Ectodermal cell (in vitro differentiated cells): ENCODE results near the gene FILIP1.
"Not testable (repeated sequence)": the region's sequence is repeated elsewhere in the genome, so short reads cannot be mapped to it uniquely, and the experiment has no call there.

Experiments used
- H3K27ac ChIP-seq: 2 replicates; pipeline ENCODE4 v1.7.0; 2013; ENCODE audit warnings: mild to moderate bottlenecking, low read depth, low read length; ENCODE audit not compliant: insufficient read depth, poor library complexity, severe bottlenecking
- H3K27me3 ChIP-seq: 2 replicates; pipeline ENCODE4 v1.7.0; 2013; ENCODE audit warnings: mild to moderate bottlenecking, low read length; ENCODE audit not compliant: insufficient read depth, control insufficient read depth, poor library complexity, severe bottlenecking
- H3K36me3 ChIP-seq: one replicate; pipeline ENCODE4 v1.7.0; 2013; ENCODE audit warnings: low read length; ENCODE audit not compliant: control insufficient read depth, insufficient read depth
- H3K4me1 ChIP-seq: one replicate; pipeline ENCODE4 v1.7.0; 2013; ENCODE audit warnings: low read length; ENCODE audit not compliant: control insufficient read depth, insufficient read depth
- H3K4me3 ChIP-seq: 2 replicates; pipeline ENCODE4 v1.7.0; 2013; ENCODE audit warnings: low read depth, low read length, control low read depth; ENCODE audit not compliant: insufficient read depth
- H3K9me3 ChIP-seq: 2 replicates; pipeline ENCODE4 v1.7.0; 2013; ENCODE audit warnings: mild to moderate bottlenecking, low read length, moderate library complexity; ENCODE audit not compliant: control insufficient read depth
- WGBS, 2 experiments: methylation state at CpG; one replicate each; pipeline ENCODE4 v1.1.7; 2013; ENCODE audit warnings: missing lambda C conversion rate in 2 of 2; 5-methylcytosine and 5-hydroxymethylcytosine counted together

The FILIP1 gene

GRCh38 chr6:75412969-75413662 is 80.5 kb downstream of the FILIP1 start:
- no peaks in the 10 kb centered on the region for H3K9me3 ChIP-seq
- no peaks in the 10 kb centered on the region for H3K27me3 ChIP-seq
- H3K36me3 ChIP-seq: no peaks in the 10 kb centered on the region
- no peak overlapping the region for H3K27ac ChIP-seq
- H3K4me3 ChIP-seq: no peak overlapping the region
- WGBS, 2 experiments: 98 to 100% methylated on average over 2 to 3 of the region's 3 CpGs
- no peaks in the 10 kb centered on the region for H3K4me1 ChIP-seq

GRCh38 chr6:75410564-75410963 is 83.0 kb downstream of the FILIP1 start:
- not testable (repeated sequence) for H3K4me3 ChIP-seq, H3K27ac ChIP-seq, H3K27me3 ChIP-seq, H3K36me3 ChIP-seq, H3K9me3 ChIP-seq, H3K4me1 ChIP-seq
- 80 to 91% methylated on average over 1 of the region's 2 CpGs for WGBS, 2 experiments

DNA sequence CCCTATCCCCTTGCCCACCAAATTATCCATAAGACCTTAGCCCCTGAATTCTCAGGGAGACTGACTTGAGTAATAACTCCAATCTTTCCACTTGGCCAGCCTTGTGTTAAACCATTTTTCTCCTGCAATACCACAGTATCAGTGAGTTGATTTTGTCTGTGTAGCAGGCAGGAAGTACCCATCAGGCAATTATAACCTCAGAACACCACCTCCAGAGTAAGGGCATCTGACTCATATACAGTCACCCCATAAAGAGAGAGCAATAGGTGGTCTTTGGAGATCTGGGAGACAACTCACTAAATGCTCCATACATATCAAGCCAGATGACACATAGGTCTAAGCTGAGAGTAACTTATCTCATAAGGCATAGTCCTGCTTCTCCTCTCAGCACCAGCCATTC is 83.7 kb downstream of the FILIP1 start:
- Histone ChIP-seq H3K36me3 (no peaks in the 10 kb centered on the region), H3K4me3 (no peak overlapping the region), H3K4me1 (no peaks in the 10 kb centered on the region), H3K9me3 (no peaks in the 10 kb centered on the region), H3K27ac (no peak overlapping the region), H3K27me3 (no peaks in the 10 kb centered on the region)

DNA sequence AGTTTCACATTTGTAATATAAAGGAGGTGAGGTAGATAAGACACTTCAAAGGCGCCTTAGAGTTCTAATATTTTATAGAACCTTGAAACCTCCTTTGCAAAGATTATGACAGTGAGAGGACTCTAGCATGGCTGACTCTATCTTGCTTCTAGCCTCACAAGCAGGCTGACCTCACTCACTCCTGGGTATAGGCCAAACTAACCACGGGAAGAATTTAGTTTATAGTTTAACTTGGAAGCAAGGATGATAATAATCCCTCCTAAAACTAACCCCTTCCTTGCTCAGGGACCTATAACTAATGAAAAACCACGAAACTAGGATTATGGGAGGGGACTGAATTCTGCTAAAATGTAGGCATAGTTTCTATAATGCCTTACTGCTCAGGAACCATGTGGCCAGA is 84.3 kb downstream of the FILIP1 start:
- Histone ChIP-seq H3K36me3 (no peaks in the 10 kb centered on the region), H3K9me3 (no peaks in the 10 kb centered on the region)
- 93 to 100% methylated on average over 1 to 3 of the region's 3 CpGs for WGBS, 2 experiments

DNA sequence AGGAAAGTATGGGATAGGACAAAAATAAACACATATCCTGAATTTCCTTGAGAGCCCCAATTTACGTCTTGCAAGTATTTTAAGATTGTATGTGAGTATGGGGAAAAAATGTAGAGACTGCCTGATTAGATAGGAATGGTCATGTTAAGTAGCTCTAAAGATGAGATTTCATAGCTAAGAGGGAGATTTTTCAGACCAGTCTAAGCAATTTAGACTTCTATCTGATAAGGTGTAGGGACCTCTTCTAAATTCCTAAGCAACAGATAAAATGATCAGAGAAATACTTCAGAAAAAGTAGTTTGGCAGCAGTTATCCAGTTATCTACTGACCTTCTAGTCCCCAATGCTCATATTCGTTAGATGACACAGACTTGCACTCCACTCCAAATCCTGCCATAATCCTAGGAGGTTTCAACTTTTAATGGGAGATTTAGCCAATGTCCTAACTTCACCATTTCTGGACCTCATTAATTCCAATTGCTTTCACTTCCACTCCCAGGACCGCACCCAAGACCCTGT is 90.0 kb downstream of the FILIP1 start:
- H3K36me3 ChIP-seq: no peaks in the 10 kb centered on the region
- H3K4me3 ChIP-seq: no peak overlapping the region
- WGBS, 2 experiments: 95 to 96% methylated on average over 3 of the region's 3 CpGs
- H3K9me3 ChIP-seq: no peaks in the 10 kb centered on the region
- H3K27me3 ChIP-seq: no peaks in the 10 kb centered on the region
- no peak overlapping the region for H3K27ac ChIP-seq
- H3K4me1 ChIP-seq: no peaks in the 10 kb centered on the region

More for the DNA sequence above, 84.3 kb downstream of the FILIP1 start:
- no peaks in the 10 kb centered on the region for H3K27me3 ChIP-seq
- no peak overlapping the region for H3K4me3 ChIP-seq
- no peak overlapping the region for H3K27ac ChIP-seq
- H3K4me1 ChIP-seq: no peaks in the 10 kb centered on the region

GRCh38 chr6:75402296-75402695 is 91.3 kb downstream of the FILIP1 start:
- Histone ChIP-seq H3K36me3 (no peaks in the 10 kb centered on the region), H3K27ac (no peak overlapping the region), H3K27me3 (no peaks in the 10 kb centered on the region), H3K9me3 (no peaks in the 10 kb centered on the region), H3K4me1 (no peaks in the 10 kb centered on the region), H3K4me3 (no peak overlapping the region)
- 90 to 91% methylated on average over 3 of the region's 3 CpGs for WGBS, 2 experiments

- Histone ChIP-seq H3K4me3 (no peak overlapping the region), H3K27ac (no peak overlapping the region), H3K9me3 (no peaks in the 10 kb centered on the region), H3K36me3 (no peaks in the 10 kb centered on the region), H3K4me1 (no peaks in the 10 kb centered on the region), H3K27me3 (no peaks in the 10 kb centered on the region)
- WGBS, 2 experiments: 89 to 91% methylated on average over 4 of the region's 4 CpGs
These were observed 95.7 kb downstream of the FILIP1 start for GRCh38 chr6:75397656-75398465.

- H3K36me3 ChIP-seq: no peaks in the 10 kb centered on the region
- H3K4me3 ChIP-seq: no peak overlapping the region
- H3K27me3 ChIP-seq: no peaks in the 10 kb centered on the region
- H3K4me1 ChIP-seq: no peaks in the 10 kb centered on the region
- no peak overlapping the region for H3K27ac ChIP-seq
- no peaks in the 10 kb centered on the region for H3K9me3 ChIP-seq
These were observed 96.4 kb downstream of the FILIP1 start for GRCh38 chr6:75397171-75397570.

DNA sequence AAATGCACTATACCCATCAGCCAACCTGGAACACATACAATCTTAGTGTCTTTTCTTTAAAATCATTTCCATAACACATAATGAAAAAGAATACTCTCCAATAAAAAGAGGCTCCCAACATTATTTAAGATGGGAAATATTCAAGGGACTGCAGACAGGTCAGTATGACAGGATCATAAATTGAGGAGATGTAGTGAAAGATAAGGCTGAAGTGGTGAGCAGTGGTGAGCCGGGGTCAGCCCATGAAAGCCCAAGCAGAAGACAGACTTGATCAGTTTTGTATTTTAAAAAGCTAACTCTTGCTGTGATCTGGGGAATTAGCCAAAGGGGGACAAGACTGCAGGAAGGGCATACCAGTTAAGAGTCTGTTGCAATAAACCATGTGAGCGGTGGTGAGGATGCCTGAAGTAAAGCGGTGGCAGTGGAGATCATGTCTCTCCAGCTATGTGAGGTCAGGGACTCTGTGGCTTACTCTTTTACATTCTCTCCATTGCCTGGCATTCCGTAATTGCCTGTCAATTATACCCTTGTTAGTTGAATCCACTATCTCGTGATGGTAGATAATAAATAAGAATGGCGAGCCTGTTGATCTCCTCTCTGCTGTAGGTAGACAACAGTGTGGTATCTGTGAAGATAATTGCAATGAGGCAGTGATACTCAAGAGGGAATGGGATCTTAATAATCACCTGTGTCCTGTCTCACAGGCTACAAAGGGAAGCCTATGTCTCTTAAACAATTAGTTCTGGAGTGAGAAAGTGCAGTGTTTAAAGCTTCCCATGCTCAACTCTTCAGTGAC is 97.4 kb downstream of the FILIP1 start:
- no peaks in the 10 kb centered on the region for H3K9me3 ChIP-seq
- no peaks in the 10 kb centered on the region for H3K4me1 ChIP-seq
- 97% methylated on average over 6 of the region's 6 CpGs for WGBS, 2 experiments
- no peak overlapping the region for H3K4me3 ChIP-seq
- H3K36me3 ChIP-seq: no peaks in the 10 kb centered on the region
- H3K27ac ChIP-seq: no peak overlapping the region
- H3K27me3 ChIP-seq: no peaks in the 10 kb centered on the region

DNA sequence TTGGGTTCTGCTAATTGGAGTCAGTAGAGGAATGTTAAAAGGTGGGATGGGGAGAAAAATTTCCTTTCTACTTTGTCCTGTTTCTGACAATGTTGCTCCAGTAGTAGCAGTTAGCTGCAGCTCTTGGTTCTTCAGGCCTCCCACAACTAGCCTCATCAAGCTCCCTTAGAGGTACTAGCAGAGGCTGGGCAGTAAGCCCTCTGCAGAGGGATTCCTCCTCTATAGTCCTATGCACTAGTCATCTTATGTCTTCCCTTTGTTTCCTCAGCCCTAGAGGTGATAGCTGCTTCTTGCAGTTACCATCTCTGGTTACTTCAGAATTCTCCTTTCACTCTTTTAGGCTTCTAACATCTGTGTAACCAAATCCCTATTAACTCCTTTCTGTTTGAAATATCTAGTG is 99.8 kb downstream of the FILIP1 start:
- no peak overlapping the region for H3K27ac ChIP-seq
- H3K4me1 ChIP-seq: no peaks in the 10 kb centered on the region
- no peak overlapping the region for H3K4me3 ChIP-seq
- no peaks in the 10 kb centered on the region for H3K36me3 ChIP-seq
- H3K9me3 ChIP-seq: no peaks in the 10 kb centered on the region
- H3K27me3 ChIP-seq: no peaks in the 10 kb centered on the region
